HEK293 (cell line): ENCODE data around the gene SH3RF3.

ENCODE experiments used
- CTCF ChIA-PET: fragments of 350-600 bp; formaldehyde crosslinking; extraction: SDS; loops from one replicate; lab custom pipeline; 2021; ENCODE audit warnings: antibody characterized with exemption; lab: Yijun Ruan, JAX
- POLR2A ChIA-PET: fragments of 300-600 bp; formaldehyde crosslinking; extraction: SDS; loops from one replicate; lab custom pipeline; 2020; ENCODE audit warnings: antibody characterized with exemption, inconsistent platforms; lab: Yijun Ruan, JAX
- H3K27ac ChIP-seq: fragments of 200-500 bp; sonication (Bioruptor generic); 2 replicates; pipeline ENCODE4 v1.5.1; 2014; ENCODE audit warnings: low read depth, low read length, control low read depth, inconsistent platforms; ENCODE audit errors: extremely low read depth
- H3K36me3 ChIP-seq, 2 experiments: fragments of 200-500 bp in 1 of 2; sonication (Bioruptor generic) in 1 of 2; 1 replicate in 1 of 2; 2 replicates in 1 of 2; pipeline ENCODE4 v1.5.1; 2014 to 2017; ENCODE audit warnings: inconsistent platforms in 2 of 2, low read length in 2 of 2; ENCODE audit not compliant: control insufficient read depth in 2 of 2, insufficient read depth in 1 of 2
- H3K4me1 ChIP-seq: fragments of 200-500 bp; sonication (Bioruptor generic); 2 replicates; pipeline ENCODE4 v1.5.1; 2014; ENCODE audit warnings: mild to moderate bottlenecking, low read length, inconsistent platforms; ENCODE audit not compliant: control insufficient read depth, insufficient read depth
- H3K4me3 ChIP-seq: 2 replicates; pipeline ENCODE4 v1.5.1; 2011; ENCODE audit warnings: low read depth, mild to moderate bottlenecking, control low read depth, low read length, moderate library complexity
- H3K9me3 ChIP-seq: fragments of 200-500 bp; sonication (Bioruptor generic); 2 replicates; pipeline ENCODE4 v1.5.1; 2014; ENCODE audit warnings: low read depth, low read length, inconsistent platforms; ENCODE audit not compliant: control insufficient read depth, insufficient read depth
- ATF2 ChIP-seq: fragments of 450-650 bp; formaldehyde crosslinking; IDR thresholded peaks from 2 replicates; pipeline ENCODE4 v1.5.1; 2016; ENCODE audit warnings: missing biosample characterization, missing genetic modification characterization, low read depth
- GLIS1 ChIP-seq: fragments of 450-650 bp; formaldehyde crosslinking; IDR thresholded peaks from 2 replicates; pipeline ENCODE4 v1.5.1; 2016; ENCODE audit warnings: missing biosample characterization, missing genetic modification characterization
- HOXC10 ChIP-seq: sonication (generic); formaldehyde crosslinking; IDR thresholded peaks from 2 replicates; pipeline ENCODE4 v1.8.1; 2023; ENCODE audit warnings: mild to moderate bottlenecking, missing genetic modification reagents
- PRDM1 ChIP-seq: fragments of 450-650 bp; formaldehyde crosslinking; IDR thresholded peaks from 2 replicates; pipeline ENCODE4; 2016; ENCODE audit warnings: missing biosample characterization, missing genetic modification characterization
- REST ChIP-seq: fragments of 450-650 bp; formaldehyde crosslinking; IDR thresholded peaks from 2 replicates; pipeline ENCODE4 v1.5.1; 2016; ENCODE audit warnings: missing biosample characterization, missing genetic modification characterization
- SP2 ChIP-seq: fragments of 450-650 bp; formaldehyde crosslinking; IDR thresholded peaks from 2 replicates; pipeline ENCODE4 v1.5.1; 2016; ENCODE audit warnings: missing biosample characterization, missing genetic modification characterization
- WT1 ChIP-seq: fragments of 450-650 bp; formaldehyde crosslinking; IDR thresholded peaks from 2 replicates; pipeline ENCODE4 v1.5.1; 2016; ENCODE audit warnings: missing biosample characterization, missing genetic modification characterization
- ZNF121 ChIP-seq: fragments of 450-650 bp; formaldehyde crosslinking; IDR thresholded peaks from 2 replicates; pipeline ENCODE4 v1.5.1; 2016; ENCODE audit warnings: missing biosample characterization, missing genetic modification characterization
- ZNF146 ChIP-seq: fragments of 450-650 bp; formaldehyde crosslinking; IDR thresholded peaks from 2 replicates; pipeline ENCODE4 v1.5.1; 2016; ENCODE audit warnings: missing biosample characterization, missing genetic modification characterization
- ZNF169 ChIP-seq: fragments of 450-650 bp; formaldehyde crosslinking; IDR thresholded peaks from 2 replicates; pipeline ENCODE4 v1.5.1; 2016; ENCODE audit warnings: missing biosample characterization, missing genetic modification characterization
- ZNF174 ChIP-seq: fragments of 450-650 bp; formaldehyde crosslinking; IDR thresholded peaks from 2 replicates; pipeline ENCODE4 v1.5.0; 2017; ENCODE audit warnings: missing biosample characterization, mild to moderate bottlenecking, missing genetic modification characterization
- ZNF362 ChIP-seq: fragments of 450-650 bp; formaldehyde crosslinking; IDR thresholded peaks from 2 replicates; pipeline ENCODE4 v1.5.1; 2016; ENCODE audit warnings: missing biosample characterization, missing genetic modification characterization
- ZNF366 ChIP-seq: fragments of 450-650 bp; formaldehyde crosslinking; conservative IDR thresholded peaks from 2 replicates; pipeline ENCODE4 v1.5.1; 2016; ENCODE audit warnings: missing biosample characterization, missing genetic modification characterization
- ZNF692 ChIP-seq: fragments of 450-650 bp; formaldehyde crosslinking; IDR thresholded peaks from 2 replicates; pipeline ENCODE4 v1.5.1; 2016; ENCODE audit warnings: missing biosample characterization, missing genetic modification characterization

Gene SH3RF3

GRCh38 chr2:109430329-109430636 is 301.3 kb downstream of the SH3RF3 start:
- no peaks in the 10 kb centered on the region for H3K9me3 ChIP-seq
- no peak overlapping the region for H3K4me3 ChIP-seq
- TF ChIP-seq ZNF366 (tag by site-specific recombination) (0 out of 2 replicates have a peak, but pooled peaks have one; percentile 13), ZNF692 (tag by site-specific recombination) (no peak), ZNF121 (no peak)
- ChIA-PET POLR2A (no interaction called here), CTCF (no interaction called here)
- peaks cover 0 to 4% of the 10 kb centered on the region in 2 experiments; a peak in 1 of 3 replicates for H3K36me3 ChIP-seq
- no peaks in the 10 kb centered on the region for H3K4me1 ChIP-seq
- no peak overlapping the region for H3K27ac ChIP-seq

- CTCF ChIA-PET, result interaction anchor here (0.6 kb wide), 1 partner anchor 64 kb away, joined by 3 read pairs; no protein-coding TSS in a partner anchor
- H3K4me1 ChIP-seq, result no peaks in the 10 kb centered on the region
These were observed 303.4 kb downstream of the SH3RF3 start for GRCh38 chr2:109432421-109432820.

GRCh38 chr2:109433486-109433885 is 304.5 kb downstream of the SH3RF3 start:
- no peak overlapping the region for H3K4me3 ChIP-seq
- no peak overlapping the region for H3K27ac ChIP-seq
- H3K36me3 ChIP-seq, result peaks cover 0 to 21% of the 10 kb centered on the region in 2 experiments; a peak in 1 of 3 replicates
- H3K9me3 ChIP-seq, result no peaks in the 10 kb centered on the region
- CTCF ChIA-PET, result no interaction called here
- TF ChIP-seq ZNF169 (tag by site-specific recombination) (no peak), ATF2 (tag by site-specific recombination) (no peak), HOXC10 (no peak), WT1 (no peak), ZNF146 (tag by site-specific recombination) (no peak)
- no peaks in the 10 kb centered on the region for H3K4me1 ChIP-seq
- POLR2A ChIA-PET, result no interaction called here

More at GRCh38 chr2:109432421-109432820, 303.4 kb downstream of the SH3RF3 start:
- Histone ChIP-seq H3K27ac (no peak overlapping the region), H3K4me3 (no peak overlapping the region), H3K36me3 (peaks cover 0 to 13% of the 10 kb centered on the region in 2 experiments; a peak in 1 of 3 replicates), H3K9me3 (no peaks in the 10 kb centered on the region)
- no peak for TF ChIP-seq PRDM1 (tag by site-specific recombination)
- TF ChIP-seq REST (tag by site-specific recombination), result no peak
- no peak for TF ChIP-seq SP2 (tag by site-specific recombination)
- TF ChIP-seq ZNF174 (tag by site-specific recombination), result no peak
- no peak for TF ChIP-seq ZNF121
- TF ChIP-seq ZNF362 (tag by site-specific recombination), result no peak
- TF ChIP-seq GLIS1 (tag by site-specific recombination), result no peak
- POLR2A ChIA-PET, result no interaction called here
